Measurements from ENCODE around the gene IMMP2L.

DNA sequence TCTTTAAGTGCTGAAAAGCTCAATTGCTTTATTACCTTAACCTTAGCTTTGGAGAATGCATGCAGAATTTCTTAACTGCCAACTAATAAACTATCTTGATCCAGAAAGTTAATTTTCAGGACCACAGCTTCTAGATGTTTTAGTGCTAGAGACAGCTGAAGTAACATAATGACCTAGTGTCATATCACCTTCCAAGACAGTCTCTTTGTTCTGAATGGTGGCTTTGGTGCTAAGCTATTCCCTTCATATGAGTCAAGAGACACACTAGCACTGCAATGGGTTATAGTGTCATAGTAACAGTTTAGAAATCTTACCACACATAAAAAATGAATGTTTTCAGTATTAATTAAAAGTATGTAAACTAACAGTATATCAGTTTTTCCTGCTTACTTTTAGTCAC is 586.8 kb downstream of the IMMP2L start:
- TF ChIP-seq POLR2A (IDR thresholded peaks at IDR 0.05) = no peak
- TF ChIP-seq, protein P1, sequence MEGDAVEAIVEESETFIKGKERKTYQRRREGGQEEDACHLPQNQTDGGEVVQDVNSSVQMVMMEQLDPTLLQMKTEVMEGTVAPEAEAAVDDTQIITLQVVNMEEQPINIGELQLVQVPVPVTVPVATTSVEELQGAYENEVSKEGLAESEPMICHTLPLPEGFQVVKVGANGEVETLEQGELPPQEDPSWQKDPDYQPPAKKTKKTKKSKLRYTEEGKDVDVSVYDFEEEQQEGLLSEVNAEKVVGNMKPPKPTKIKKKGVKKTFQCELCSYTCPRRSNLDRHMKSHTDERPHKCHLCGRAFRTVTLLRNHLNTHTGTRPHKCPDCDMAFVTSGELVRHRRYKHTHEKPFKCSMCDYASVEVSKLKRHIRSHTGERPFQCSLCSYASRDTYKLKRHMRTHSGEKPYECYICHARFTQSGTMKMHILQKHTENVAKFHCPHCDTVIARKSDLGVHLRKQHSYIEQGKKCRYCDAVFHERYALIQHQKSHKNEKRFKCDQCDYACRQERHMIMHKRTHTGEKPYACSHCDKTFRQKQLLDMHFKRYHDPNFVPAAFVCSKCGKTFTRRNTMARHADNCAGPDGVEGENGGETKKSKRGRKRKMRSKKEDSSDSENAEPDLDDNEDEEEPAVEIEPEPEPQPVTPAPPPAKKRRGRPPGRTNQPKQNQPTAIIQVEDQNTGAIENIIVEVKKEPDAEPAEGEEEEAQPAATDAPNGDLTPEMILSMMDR (IDR thresholded peaks at IDR 0.05) = no peak

Data from thyroid gland (tissue), 4 donors.